ENCODE measurements around the gene COLGALT1.
"Not testable (repeated sequence)": the region's sequence is repeated elsewhere in the genome, so short reads cannot be mapped to it uniquely, and the experiment has no call there.

Gene COLGALT1

GRCh38 chr19:17562561-17562960, 7.1 kb downstream of the COLGALT1 start:
- no peak for DNase-seq

GRCh38 chr19:17564781-17565180, 9.3 kb downstream of the COLGALT1 start:
- no peak for DNase-seq

- no peak for DNase-seq
These were observed 10.2 kb downstream of the COLGALT1 start for GRCh38 chr19:17565611-17566010.

DNA sequence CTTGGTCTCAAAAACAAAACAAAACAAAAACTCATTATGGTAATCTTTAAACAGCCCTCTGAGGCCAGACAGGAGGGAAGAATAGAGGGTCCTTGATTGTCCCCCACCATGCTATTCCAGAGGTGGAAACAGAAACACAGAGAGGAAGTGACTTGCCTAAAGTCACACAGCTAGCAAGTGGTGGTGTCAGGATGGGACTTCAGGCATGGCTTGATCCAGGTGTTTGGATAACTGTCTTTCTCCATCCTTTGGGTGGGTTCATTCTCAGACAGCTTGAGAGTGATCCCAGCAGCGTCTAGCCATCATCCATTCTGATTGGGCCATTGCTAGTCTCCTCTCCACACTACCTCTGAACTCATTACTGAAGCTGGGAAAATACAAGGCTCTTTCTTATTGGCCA, 12.5 kb downstream of the COLGALT1 start:
- no peak for DNase-seq

- not testable (repeated sequence) for DNase-seq
These were observed 14.8 kb downstream of the COLGALT1 start for GRCh38 chr19:17570291-17570690.

DNA sequence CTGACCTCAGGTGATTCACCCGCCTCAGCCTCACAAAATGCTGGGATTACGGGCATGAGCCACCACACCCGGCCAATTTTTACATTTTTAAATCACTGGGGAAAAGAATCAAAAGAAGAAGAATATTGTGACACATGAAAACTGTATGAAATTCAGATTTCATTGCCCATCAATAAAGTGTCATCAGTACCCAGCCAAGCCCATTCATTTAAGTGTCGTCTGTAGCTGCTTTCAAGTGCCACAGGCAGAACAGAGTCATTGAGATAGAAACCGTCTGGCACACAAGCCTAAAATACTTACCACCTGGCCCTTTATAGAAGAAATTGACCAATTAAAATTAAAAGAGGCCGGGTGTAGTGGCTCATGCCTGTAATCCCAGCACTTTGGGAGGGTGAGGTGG, 15.3 kb downstream of the COLGALT1 start:
- DNase-seq: peak; percentile 13

- no peak for DNase-seq
These were observed 17.2 kb downstream of the COLGALT1 start for GRCh38 chr19:17572638-17573037.

GRCh38 chr19:17575871-17576757, 20.7 kb downstream of the COLGALT1 start:
- no peak for DNase-seq

DNA sequence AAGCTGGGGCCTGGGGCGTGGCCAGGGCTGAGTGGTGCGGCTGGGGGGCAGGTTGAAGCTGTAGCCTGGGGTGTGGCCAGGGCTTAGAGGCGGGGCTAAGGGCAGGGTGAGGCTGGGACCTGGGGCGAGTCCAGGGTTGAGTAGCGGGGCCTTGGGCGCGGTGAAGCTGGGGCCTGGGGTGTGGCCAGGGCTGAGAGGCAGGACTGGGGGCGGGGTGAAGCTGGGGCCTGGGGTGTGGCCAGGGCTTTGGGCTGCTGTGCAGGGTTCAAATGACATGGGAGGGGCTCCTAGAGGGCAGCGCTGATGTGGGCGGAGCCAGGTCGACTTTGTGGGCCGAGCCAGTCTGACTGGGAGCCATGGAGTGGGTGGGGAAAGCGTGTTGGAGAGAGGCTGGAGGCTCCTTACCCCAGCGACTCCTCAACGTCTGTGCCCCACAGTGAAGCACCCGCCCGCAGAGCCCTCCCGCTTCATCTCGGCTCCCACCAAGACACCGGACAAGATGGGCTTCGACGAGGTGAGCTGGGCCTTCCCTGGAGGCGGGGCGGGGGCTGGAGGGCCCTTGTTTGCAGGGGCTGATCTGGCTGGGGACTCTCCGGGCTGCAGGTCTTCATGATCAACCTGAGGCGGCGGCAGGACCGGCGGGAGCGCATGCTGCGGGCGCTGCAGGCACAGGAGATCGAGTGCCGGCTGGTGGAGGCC, 21.5 kb downstream of the COLGALT1 start:
- DNase-seq: no peak

- DNase-seq: no peak
These were observed 22.1 kb downstream of the COLGALT1 start for GRCh38 chr19:17577457-17578097.

DNA sequence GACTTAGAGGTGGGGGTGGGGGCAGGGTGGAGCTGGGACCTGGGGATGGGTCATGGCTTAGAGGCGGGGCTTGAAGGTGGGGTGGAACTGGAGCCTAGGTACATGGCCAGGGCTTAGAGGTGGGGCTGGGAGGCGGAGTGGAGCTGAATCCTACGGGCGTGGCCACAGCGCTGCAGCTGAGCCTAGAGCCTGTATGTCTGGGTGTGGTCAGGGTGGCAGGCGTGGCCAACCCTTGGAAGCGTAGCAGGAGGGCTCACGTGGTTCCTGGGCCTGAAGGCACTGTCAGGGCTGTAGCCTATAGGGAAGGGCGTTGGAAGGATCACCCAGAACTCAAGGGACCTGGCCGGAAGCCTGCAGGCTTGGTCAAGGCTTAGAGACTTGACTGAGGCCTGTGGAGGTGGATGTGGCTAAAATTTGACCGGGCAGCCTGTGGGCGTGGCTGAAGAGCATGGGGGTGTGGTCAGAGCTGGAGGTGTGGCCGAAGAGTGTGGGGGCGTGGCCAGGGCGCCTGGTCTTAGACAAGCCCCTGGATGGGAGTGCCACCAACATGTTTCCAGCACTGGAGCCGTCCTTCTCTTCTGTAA, 24.3 kb downstream of the COLGALT1 start:
- peak; percentile 17 for DNase-seq

- no peak for DNase-seq
These were observed 25.2 kb downstream of the COLGALT1 start for GRCh38 chr19:17580470-17581144.

DNA sequence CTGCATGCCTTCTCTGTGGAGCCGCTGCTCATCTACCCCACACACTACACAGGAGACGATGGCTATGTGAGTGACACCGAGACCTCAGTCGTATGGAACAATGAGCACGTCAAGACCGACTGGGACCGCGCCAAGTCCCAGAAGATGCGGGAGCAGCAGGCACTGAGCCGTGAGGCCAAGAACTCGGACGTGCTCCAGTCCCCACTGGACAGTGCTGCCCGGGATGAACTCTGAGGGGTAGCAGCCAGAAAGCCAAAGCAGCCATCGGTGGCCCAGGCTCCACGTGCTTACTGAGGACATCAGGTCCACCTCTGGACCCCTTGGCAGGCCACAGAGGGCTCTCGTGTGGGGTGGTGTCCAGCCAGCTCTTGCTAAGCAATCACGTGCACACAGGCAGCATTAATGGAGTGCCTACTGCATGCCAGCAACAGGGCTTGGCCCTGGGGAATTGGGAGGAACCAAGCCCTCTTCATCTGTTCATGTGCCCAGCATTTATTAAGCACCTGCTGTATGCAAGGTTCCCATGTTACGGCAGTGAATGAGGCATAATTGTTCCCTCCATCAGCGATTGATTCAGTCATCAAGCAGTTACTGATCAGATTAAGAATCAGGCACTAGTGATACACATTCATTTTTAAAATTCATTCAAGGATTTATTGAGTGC, 25.9 kb downstream of the COLGALT1 start:
- DNase-seq: no peak

- DNase-seq: no peak
These were observed 27.2 kb downstream of the COLGALT1 start for GRCh38 chr19:17582613-17583012.

GRCh38 chr19:17584132-17584531, 28.7 kb downstream of the COLGALT1 start:
- DNase-seq: no peak

GRCh38 chr19:17585395-17585794, 29.9 kb downstream of the COLGALT1 start:
- not testable (repeated sequence) for DNase-seq

DNA sequence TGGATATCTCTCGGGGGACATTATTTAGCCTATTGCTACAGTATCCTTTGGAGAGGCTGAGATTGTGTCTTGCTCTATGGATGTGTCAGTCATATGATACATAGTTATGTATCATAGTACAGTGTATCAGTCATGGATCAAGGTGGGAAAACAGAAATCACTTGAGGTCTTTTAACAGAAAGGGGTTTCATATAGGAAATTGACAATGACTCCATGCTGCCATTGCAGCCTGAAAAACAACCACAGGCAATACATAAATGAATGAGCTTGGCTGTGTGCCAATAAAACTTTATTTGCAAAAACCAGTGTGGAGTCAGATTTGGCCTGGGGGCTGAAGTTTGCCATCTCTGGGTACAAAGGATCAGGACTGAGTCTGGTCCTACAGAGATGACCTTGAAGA, 35.4 kb downstream of the COLGALT1 start:
- DNase-seq: no peak

- DNase-seq: not testable (repeated sequence)
These were observed 38.8 kb downstream of the COLGALT1 start for GRCh38 chr19:17594296-17594695.

DNA sequence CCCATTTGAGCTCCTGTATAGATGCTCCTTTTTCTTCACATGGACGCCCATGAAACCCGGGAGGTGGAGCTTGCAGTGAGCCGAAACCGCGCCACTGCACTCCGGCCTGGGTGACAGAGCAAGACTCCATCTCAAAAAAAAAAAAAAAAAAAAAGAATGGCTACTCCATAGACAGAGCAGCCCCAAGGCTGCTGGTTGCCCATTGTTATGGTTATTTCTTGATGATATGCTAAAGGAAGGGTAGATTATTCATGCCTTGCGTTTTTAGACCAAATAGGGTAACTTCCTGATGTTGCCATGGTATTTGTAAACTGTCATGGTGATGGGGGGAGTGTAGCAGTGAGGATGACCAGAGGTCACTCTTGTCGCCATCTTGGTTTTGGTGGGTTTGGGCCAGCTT, 42.6 kb downstream of the COLGALT1 start:
- not testable (repeated sequence) for DNase-seq

- no peak for DNase-seq
These were observed 43.5 kb downstream of the COLGALT1 start for GRCh38 chr19:17598953-17599352.

GRCh38 chr19:17599780-17600179, 44.3 kb downstream of the COLGALT1 start:
- DNase-seq: no peak

- no peak for DNase-seq
These were observed 46.2 kb downstream of the COLGALT1 start for GRCh38 chr19:17601683-17602082.

All from NCI-H774 (cell line).